Measurements from ENCODE around the gene COG2.
"Not testable (repeated sequence)": the region's sequence is repeated elsewhere in the genome, so short reads cannot be mapped to it uniquely, and the experiment has no call there.

COG2 gene, protein sequence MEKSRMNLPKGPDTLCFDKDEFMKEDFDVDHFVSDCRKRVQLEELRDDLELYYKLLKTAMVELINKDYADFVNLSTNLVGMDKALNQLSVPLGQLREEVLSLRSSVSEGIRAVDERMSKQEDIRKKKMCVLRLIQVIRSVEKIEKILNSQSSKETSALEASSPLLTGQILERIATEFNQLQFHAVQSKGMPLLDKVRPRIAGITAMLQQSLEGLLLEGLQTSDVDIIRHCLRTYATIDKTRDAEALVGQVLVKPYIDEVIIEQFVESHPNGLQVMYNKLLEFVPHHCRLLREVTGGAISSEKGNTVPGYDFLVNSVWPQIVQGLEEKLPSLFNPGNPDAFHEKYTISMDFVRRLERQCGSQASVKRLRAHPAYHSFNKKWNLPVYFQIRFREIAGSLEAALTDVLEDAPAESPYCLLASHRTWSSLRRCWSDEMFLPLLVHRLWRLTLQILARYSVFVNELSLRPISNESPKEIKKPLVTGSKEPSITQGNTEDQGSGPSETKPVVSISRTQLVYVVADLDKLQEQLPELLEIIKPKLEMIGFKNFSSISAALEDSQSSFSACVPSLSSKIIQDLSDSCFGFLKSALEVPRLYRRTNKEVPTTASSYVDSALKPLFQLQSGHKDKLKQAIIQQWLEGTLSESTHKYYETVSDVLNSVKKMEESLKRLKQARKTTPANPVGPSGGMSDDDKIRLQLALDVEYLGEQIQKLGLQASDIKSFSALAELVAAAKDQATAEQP

DNA sequence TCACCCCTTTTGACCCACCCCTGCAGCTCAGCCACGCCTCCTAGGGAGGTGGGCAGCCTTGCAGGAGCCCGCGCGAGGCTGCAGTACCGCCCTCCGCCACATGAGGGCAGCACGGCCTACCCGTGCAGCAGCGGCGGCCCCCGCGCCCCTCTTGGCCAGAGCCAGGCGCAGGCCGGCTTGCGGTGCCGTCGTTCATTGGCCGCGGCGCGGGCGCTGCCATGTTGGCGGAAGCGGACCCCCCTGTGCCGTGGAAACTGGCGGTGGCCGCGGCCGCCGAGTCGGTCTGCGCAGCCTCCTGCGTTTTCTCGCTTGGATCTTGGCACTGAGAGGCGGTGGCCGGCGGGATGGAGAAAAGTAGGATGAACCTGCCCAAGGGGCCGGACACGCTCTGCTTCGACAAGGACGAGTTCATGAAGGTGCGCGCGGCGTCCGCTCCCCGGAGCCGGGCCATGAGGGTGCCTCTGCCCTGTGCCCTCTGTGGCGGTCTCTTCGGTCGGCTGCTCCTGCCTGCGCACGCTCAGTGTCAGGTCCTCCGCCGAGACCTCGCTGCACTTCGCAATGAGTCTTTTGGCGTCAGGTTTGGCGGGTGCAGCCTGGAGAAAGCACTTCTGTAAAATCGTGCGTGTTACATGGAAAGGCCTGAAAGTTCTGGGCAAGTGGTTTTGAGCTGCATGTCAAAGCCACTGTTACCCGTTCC is at the start of gene COG2:
Gene COG2, plus strand, starts transcription at position 219 of the 697 bp plus-strand sequence. Its CDS starts 126 bp downstream, at position 345.
- peak; percentile 91 for DNase-seq

DNA sequence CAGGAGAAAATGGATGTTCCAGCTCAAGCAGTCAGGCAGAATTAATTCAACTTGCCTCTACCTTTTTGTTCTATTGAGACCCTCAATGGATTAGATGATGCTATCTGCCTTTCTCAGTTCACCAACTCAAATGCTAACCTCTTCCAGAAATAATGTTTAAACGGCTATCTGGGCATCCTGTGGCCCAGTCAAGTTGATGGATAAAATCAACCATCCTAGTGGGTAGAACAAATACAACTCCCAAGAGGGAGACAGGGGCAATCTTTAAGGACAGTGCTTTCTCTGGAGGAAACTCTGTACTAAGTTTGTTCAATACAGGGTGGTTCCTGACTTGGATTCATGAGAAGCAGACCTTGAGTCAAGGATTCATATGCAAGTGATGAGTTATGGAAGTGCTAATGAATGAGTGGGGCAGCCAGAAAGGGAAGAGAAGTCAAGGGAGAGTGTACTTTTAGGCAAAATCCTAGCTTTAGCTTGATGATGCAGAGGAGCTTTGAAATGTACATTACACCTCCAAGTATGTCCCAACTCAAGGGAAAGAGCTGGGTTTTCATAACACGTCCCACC is 49.4 kb upstream of the COG2 start:
- no peak for DNase-seq

DNA sequence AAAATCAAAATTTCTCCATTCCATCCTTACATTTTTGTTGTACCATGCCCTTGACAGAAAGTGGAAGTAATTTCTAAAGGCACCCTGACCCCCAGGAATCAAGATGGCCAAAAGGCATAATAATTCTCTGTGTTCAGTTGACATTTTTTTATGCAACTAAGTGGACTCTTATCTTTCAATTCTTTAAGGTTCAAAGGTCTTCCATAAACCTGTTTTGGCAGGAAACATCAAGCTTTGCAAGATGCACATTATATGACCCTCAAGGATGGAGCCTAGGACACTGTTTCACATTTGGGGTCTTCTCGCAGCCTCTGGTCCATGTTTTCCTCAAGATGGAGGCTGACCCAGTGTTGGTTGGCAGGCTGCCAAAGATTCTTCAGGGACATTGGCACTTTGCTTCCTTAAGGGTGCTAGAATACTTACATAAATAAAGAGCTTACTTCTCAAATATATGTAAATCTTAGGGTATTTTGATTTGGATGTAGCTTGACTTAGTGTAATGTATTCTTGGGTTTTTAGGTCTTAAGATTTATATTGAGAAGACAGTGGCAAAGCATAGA is 48.0 kb upstream of the COG2 start:
- DNase-seq, result no peak

DNA sequence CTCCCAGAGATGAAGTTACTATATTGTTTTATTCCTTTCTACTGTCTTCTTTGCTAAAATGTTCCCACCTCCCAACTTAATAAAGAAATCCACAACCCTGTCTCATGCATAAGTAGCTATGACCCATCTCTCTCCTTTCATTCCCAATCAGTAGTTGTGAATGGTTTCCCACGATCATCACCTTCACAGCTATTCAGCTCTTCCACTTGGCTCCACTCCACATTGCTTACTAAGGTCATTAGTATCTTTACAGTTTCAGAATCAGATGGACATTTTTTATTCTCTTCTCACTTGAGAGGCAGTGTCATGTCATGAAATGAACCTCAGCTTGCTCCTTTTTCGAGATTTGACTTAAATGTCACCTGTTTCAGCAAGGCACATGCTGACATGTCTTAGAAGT is 47.1 kb upstream of the COG2 start:
- no peak for DNase-seq

DNA sequence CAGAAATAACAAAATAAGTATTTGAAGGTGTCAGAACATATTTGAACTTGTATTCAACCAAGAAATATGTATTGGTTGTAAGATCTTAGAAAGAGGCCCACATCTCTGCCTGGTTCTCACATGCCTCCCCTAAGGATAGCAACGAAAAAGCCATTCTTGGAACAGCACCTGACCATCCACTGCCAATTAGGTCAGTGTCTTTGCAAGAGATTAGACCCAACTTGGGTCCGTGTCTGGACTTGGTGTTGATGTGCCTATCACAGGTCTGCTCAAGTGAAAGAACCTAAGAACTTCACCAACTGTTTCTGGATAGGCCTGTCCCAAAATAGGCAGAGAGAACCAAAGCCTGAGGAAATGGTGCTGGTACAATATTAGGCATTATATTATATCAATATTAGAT is 46.0 kb upstream of the COG2 start:
- DNase-seq, result no peak

DNA sequence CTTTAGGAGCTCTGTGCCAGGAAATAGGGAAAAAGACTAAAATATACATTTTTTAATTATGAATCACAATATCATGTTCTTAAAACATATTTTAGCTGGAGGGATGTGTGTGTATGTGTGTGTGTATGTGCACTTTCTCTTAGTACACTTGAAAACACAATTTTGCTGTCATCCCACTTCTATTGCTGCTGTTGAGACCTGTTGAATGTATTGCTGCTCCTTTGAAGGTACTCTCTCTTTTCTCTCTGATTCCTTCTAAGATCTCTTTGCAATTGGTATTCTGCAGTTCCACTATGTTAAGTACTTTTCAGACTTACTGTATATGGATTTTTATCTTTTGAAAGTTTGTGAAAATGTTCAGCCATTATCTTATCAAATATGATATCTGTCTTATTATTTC is 43.5 kb upstream of the COG2 start:
- DNase-seq, result no peak

DNA sequence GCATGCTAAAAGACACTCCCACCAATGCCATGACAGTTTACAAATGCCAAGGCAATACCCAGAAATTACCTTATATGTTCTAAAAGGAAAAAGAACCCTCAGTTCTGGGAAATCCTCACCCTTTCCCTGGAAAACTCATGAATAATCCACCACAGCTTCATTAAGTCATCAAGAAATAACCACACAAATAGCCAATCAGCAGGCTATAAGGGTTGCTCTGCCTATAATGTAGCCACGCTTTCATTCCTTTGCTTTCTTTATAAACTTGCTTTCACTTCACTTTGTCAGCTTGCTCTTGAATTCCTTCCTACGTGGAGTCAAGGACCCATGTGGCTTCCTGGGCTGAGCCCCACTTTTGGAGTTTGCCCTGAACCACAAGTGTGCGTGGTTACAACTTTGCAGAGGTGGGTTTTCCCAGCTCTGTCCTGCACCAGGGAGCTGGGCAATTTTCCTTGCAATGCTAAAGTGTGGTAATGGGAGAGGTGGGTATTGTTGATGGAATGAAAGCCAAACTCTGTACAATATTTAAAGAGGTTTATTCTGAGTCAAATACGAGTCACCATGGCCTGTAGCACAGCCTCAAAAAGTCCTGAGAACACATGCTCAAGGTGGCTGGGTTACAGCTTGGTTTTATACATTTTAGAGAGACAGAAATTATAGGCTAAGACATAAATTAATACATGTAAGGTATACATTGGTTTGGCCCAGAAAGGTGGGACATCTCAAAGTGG is 42.2 kb upstream of the COG2 start:
- no peak for DNase-seq

DNA sequence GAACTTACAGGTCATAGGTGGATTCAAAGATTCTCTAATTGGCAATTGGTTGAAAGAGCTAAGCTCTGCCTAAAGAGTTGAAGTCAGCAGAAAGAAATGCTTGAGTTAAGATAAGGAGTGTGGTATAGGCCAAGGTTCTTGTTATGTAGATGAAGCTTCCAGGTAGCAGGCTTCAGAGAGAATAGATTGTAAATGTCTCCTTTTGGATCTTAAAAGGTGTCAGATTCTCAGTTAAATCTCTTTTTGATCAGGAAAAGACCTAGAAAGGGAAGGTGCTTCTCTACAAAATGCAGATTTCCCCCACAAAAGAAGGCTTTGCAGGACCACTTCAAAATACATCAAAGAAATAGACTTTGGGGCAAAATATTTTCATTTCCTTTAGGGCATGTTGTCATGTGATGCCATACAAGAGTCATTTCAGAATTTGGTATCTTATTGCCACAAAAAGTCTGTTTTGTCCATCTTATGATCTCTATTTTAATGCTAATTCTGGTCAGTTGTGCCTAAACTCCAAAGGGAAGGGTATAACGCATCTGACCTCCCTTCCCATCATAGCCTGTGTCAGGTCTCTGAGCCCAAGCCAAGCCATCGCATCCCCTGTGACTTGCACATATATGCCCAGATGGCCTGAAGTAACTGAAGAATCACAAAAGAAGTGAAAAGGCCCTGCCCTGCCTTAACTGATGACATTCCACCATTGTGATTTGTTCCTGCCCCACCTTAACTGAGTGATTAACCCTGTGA is 41.5 kb upstream of the COG2 start:
- not testable (repeated sequence) for DNase-seq

DNA sequence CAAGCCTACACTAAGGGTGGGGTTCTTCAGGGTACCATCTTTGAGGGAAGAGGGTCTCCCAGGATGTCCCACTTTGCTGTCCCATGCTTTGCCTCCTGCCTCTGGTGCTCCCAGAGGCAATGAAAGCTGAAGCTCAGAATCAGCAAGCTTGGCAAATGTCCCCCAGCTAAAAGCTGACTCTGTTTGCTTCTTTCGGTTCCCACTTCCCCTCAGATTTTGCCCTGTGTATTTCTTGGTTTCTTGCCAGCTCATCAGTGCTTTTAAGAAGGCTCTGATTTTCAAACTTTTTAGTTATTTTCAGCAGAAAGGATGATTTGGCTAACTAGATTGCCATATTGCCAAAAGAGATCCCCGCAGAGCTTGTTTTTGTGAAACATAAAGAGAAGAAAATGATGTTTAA is 33.1 kb upstream of the COG2 start:
- no peak for DNase-seq

DNA sequence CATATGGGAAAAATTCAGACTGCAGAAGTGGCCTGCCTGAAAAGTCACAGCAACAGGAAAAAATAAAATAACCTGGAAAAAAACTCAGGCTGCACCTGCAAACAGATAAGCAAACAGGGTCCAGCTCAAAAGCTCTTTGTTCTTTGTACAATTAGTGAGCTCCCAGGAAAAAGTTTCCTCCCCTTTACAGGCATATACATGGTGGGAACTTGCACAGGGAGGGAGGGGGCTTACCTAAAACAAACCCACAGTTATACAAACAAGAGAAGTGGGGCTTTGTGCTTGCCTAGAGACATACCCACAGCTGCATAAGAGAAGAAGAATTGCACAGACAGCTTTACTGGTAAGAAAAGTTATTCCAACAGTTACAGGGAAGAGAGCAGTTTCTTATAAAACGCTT is 31.7 kb upstream of the COG2 start:
- DNase-seq, result no peak

DNA sequence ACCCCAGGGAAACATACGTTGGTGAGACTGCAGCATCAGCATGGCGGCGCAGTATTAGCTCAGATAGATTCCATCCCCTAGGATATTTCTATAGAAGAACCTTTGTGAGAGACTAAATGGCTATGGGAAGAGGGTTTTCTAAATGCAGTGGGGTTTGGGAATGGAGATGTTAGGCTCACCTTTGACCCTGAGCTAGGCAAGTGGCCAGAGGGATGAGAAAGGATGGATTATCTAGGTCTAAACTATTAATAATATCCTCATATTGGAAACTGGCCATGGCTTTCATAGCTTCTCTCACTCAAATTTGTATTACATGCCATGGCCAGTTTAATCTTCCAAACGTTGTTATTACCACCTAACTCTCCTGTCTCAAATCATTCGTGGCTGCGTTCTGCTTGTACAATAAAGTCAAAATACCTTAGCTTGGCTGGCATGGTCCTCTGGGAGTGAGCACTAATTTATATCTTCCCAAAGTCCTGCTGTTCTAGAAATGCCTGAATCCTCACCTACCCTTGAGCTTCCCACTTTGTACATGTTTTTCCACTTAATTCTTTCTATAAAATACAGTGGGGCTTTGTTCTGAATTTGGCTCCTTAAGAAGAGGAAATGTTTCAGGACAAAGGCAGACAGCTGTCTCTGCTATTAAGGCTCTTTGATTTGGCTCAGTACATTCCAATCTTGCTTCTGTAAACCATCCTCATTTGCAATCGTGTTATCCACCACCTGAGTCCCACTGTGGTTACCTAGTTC is 31.0 kb upstream of the COG2 start:
- DNase-seq, result no peak

DNA sequence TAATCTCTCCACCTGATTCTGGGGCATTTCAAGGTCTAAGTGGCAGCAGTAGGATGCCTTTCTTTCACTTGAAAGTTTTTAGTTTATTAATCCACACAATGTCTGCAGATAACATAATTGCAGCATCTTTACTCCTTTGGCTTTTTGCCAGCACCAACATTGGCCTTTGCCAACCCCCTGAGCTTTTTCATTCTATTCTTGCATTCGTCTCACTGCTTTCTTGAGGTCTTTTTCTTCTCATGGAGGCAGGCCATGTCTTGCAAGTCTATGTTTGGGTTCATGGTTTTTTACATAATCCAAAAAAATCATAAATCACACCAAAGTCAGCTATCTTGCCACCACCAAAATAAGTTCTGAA is 30.4 kb upstream of the COG2 start:
- DNase-seq, result no peak

DNA sequence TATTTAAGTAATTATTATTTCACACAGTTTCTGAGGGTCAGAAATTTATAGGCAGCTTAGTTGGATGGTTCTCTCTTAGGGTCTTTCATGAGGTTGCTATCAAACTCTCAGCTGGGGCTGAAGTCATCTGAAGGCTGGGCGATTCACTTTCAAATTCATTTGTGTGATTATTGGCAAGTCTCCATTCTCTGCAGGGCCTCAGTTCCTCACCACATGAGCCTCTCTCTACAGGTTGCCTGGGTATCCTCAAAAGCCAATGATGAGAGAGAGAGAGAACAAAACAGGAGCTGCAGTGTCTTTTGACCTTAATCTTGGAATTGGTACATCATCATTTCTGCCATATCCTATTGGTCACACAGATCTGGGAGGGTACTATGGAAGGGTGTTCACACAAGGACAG is 29.6 kb upstream of the COG2 start:
- no peak for DNase-seq

DNA sequence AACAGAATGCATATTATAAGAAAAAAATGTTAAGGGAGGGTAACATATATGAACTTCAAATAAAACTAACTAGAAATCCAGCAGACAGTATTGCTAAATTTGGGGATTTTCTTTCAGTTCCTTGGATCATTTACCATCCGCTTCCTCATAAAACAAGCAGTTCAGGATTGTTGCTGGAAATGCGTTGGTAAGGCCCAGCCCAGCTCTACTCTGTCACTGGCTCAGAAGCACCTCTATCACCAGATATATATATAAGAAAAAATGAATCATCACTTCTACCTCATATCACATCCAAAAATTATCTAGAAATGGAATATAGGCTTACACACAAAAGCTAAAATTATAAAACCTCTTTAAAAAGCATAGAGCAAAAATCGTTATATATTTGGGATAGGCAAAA is 28.2 kb upstream of the COG2 start:
- no peak for DNase-seq

DNA sequence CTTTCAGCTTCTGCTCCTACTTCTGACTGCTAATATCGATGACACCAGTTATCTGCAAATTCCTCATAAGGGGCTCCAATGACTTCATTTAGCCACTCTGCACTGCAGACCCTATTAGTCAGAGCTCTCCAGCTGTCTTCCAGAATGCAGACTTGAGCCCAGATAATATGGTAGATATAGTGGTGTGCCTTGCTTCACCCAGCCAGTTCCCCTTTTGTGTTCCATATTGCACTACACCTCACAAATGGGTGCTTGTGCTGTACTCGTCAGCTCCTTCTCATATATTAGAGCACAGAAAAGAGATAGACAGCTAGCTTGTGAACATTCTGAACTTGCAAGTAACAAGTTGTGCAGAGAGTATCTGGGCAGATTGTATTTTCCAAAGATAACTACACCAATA is 23.7 kb upstream of the COG2 start:
- DNase-seq, result no peak

DNA sequence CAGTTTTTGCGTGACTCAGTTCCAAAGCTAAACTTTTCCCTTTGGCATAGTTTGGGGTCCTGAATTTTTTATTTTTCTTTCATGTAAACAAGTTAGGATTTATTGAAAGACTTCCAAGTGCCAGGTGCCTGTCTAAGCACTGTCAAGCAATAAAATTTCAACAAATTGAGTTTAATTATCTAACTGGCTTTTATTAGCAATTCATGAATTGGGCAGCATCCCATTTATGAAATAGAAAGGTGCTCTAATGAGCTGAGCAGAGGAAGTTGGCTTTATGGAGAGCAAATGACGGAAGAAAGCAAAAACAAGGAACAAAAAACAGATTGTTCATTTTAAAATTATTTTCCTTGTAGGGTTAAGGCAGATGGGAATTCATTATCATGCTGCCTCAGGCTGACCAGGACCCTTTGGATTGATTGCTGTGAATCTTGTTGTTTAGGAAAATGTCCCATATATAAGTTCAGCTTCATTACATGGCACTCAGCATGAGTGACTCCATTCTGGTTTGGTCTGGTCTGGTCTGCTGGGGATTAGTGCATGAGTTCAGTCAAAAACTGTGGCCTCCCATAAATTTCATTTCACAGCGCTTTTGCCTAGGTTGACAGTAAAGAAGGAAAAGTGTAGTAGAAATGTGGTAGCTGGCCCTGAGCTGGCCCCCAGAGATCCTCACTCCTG is 21.5 kb upstream of the COG2 start:
- no peak for DNase-seq

DNA sequence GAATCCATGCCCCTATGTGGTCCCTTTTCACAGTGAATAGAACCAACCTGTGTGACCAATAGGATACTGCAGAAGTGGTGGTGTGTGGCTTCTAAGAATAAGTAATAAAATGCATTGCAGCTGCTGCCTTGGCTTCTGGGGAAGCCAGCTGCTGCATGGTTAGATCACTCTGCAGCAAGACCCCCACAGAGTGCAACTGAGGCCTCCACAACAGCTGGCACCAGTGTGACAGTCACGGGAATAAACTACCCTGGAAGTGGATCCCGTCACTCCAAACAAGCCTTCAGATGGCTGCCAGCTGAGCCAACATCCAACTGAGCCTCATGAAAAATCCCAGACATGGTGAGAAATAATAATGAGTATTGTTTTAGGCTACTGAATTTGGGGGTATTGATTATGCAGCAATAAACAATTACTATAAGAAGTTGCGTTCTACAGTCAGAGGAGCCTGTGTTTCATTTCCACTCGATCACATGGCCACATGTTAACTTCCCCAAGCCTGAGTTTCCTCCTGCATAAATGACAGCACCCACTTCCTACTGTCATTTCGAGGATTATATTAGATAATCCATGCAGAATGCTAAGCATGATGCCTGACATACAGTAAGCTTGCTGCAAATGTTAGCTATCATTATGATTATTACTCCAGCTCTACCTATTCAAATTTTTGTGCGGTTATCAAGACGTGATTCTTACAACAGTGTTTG is 20.8 kb upstream of the COG2 start:
- DNase-seq, result no peak

DNA sequence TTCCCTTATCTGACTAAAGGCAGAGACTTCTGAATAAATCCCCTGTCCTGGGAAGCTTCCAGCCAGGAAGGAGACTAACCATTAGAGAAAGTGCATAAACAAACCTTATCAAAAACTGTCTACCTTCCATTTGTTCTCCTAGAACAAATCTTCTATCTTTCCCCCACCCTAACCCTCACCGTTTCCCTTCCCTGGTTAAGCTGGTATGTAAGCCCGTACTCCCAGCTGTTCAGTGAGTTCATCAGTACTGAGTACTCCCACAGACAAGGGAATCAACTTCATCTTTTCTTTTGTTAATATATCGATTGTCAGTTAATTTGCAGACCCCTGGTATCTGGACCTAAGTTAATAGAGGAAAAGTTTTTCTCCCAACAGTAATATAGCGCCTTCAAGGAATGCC is 20.1 kb upstream of the COG2 start:
- DNase-seq, result no peak

DNA sequence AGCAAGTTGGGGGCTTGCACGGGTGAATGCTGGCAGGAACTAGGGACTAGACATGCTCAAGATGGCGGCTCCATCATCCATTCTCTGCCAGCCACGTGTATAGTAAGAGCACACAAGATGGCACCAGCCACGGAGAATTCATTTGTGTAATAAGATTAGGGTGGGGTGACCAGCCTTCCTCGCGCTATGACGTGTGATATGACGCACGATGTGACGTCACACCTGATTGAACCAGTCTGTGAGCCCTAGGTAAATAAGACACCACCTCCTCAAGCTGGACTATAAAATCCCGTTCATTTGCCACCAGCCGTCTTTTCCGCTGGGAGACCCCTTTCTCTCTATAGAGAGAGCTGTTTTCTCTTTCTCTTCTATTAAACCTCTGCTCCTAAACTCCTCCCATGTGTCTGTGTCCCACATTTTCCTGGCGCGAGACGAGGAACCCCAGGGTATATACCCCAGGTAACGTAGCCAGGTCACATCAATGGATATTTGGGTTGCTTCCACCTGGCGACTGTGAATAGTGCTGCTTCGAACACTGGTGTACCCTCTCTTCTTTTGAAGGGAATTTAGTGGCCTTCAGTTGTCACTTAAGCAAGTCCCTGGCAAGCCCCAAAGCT is 18.1 kb upstream of the COG2 start:
- no peak for DNase-seq

All from fibroblast of skin of right biceps (primary cell).